Suprapubic skin (tissue), 4 donors: ENCODE measurements around the gene FCGR3B.
"Not testable (repeated sequence)": the region's sequence is repeated elsewhere in the genome, so short reads cannot be mapped to it uniquely, and the experiment has no call there.

Experiments used
- CTCF ChIP-seq, 2 donors: fragments of 200-600 bp in 1 of 2; fragments of 450-650 bp in 1 of 2; sonication (generic) in 1 of 2; IDR thresholded peaks; one replicate each; pipeline ENCODE4 v1.5.1; 2016 to 2019; ENCODE audit warnings: antibody characterized with exemption in 2 of 2, mild to moderate bottlenecking in 1 of 2, moderate library complexity in 1 of 2
- EP300 ChIP-seq: sonication (generic); formaldehyde crosslinking; IDR thresholded peaks from one replicate; pipeline ENCODE4 v1.6.1; 2017; ENCODE audit warnings: antibody characterized with exemption
- POLR2A ChIP-seq, 2 donors: fragments of 450-650 bp; IDR thresholded peaks; one replicate each; pipeline ENCODE4 v1.6.1; 2017; ENCODE audit warnings: antibody characterized with exemption in 2 of 2, mild to moderate bottlenecking in 2 of 2, moderate library complexity in 2 of 2
- POLR2AphosphoS5 ChIP-seq, 3 donors: sonication (generic); formaldehyde crosslinking; IDR thresholded peaks; one replicate each; pipeline ENCODE4 v1.6.1; 2017; ENCODE audit warnings: antibody characterized with exemption in 3 of 3

GRCh38 chr1:161638251-161638993 is 7.4 kb upstream of the FCGR3B start:
- not testable (repeated sequence) for TF ChIP-seq POLR2A (IDR thresholded peaks at IDR 0.05); CTCF (IDR thresholded peaks at IDR 0.05); POLR2AphosphoS5 (IDR thresholded peaks at IDR 0.05); EP300
